Mesenchymal stem cell (in vitro differentiated cells and primary cell): ENCODE data around the gene CPS1.

Source experiments
- DNase-seq: peaks from one replicate; pipeline ENCODE4 v3.0.0-alpha.2; 2013
- H2AFZ ChIP-seq: one replicate; pipeline ENCODE4 v1.6.1; 2013; ENCODE audit warnings: low read depth, mild to moderate bottlenecking, control low read depth, inconsistent platforms, low read length, moderate library complexity
- H2AK5ac ChIP-seq: 2 replicates; pipeline ENCODE4 v1.6.1; 2013; ENCODE audit warnings: low read length, moderate library complexity, mild to moderate bottlenecking, inconsistent platforms; ENCODE audit not compliant: severe bottlenecking
- H2BK120ac ChIP-seq: one replicate; pipeline ENCODE4 v1.6.1; 2013; ENCODE audit warnings: low read depth, mild to moderate bottlenecking, inconsistent platforms, low read length, moderate library complexity
- H2BK12ac ChIP-seq, 2 experiments: one replicate each; pipeline ENCODE4 v1.6.1; 2013; ENCODE audit warnings: inconsistent platforms in 2 of 2, low read length in 2 of 2, mild to moderate bottlenecking in 2 of 2, moderate library complexity in 2 of 2, control low read depth in 1 of 2
- H2BK15ac ChIP-seq: one replicate; pipeline ENCODE4 v1.6.1; 2013; ENCODE audit warnings: mild to moderate bottlenecking, low read depth, inconsistent platforms; ENCODE audit not compliant: poor library complexity, severe bottlenecking
- H2BK5ac ChIP-seq: 2 replicates; pipeline ENCODE4 v1.6.1; 2013; ENCODE audit warnings: low read depth, mild to moderate bottlenecking, low read length, control low read depth, inconsistent platforms; ENCODE audit not compliant: poor library complexity, severe bottlenecking
- H3K14ac ChIP-seq, 2 experiments: one replicate each; pipeline ENCODE4 v1.6.1; 2013; ENCODE audit warnings: inconsistent platforms in 2 of 2, low read length in 2 of 2, control low read depth in 1 of 2, mild to moderate bottlenecking in 1 of 2, moderate library complexity in 1 of 2
- H3K18ac ChIP-seq, 2 experiments: one replicate each; pipeline ENCODE4 v1.6.1; 2013; ENCODE audit warnings: inconsistent platforms in 2 of 2, low read length in 2 of 2, control low read depth in 1 of 2, low read depth in 1 of 2, mild to moderate bottlenecking in 1 of 2
- H3K23ac ChIP-seq, 2 experiments: one replicate each; pipeline ENCODE4 v1.6.1; 2013; ENCODE audit warnings: inconsistent platforms in 2 of 2, low read length in 2 of 2, mild to moderate bottlenecking in 2 of 2, moderate library complexity in 2 of 2, control low read depth in 1 of 2
- H3K27ac ChIP-seq: 2 replicates; pipeline ENCODE4 v1.5.1; 2013; ENCODE audit warnings: mild to moderate bottlenecking, moderate library complexity, low read length, control low read depth, inconsistent platforms; ENCODE audit not compliant: poor library complexity, severe bottlenecking
- H3K27me3 ChIP-seq, 2 experiments: 2 replicates each; pipeline versions ENCODE4 v1.6.1 to v1.7.0; 2013; ENCODE audit warnings: low read length in 2 of 2, mild to moderate bottlenecking in 2 of 2, moderate library complexity in 2 of 2, control low read depth in 1 of 2, inconsistent platforms in 1 of 2; ENCODE audit not compliant: control insufficient read depth in 1 of 2, insufficient read depth in 1 of 2
- H3K36me3 ChIP-seq, 2 experiments: 2 replicates each; pipeline versions ENCODE4 v1.6.1 to v1.7.0; 2013; ENCODE audit warnings: low read length in 2 of 2, control low read depth in 1 of 2, inconsistent platforms in 1 of 2, low read depth in 1 of 2, mild to moderate bottlenecking in 1 of 2; ENCODE audit not compliant: insufficient read depth in 2 of 2, control insufficient read depth in 1 of 2
- H3K4ac ChIP-seq, 2 experiments: one replicate each; pipeline ENCODE4 v1.6.1; 2013; ENCODE audit warnings: inconsistent platforms in 2 of 2, low read length in 2 of 2, mild to moderate bottlenecking in 2 of 2, moderate library complexity in 2 of 2, control low read depth in 1 of 2, low read depth in 1 of 2
- H3K4me1 ChIP-seq: 2 replicates; pipeline ENCODE4 v1.6.1; 2013; ENCODE audit warnings: low read depth, low read length, control low read depth; ENCODE audit not compliant: control insufficient read depth, insufficient read depth
- H3K4me2 ChIP-seq: 2 replicates; pipeline ENCODE4 v1.6.1; 2013; ENCODE audit warnings: low read length, mild to moderate bottlenecking, inconsistent platforms; ENCODE audit not compliant: poor library complexity, severe bottlenecking
- H3K4me3 ChIP-seq, 2 experiments: 2 replicates each; pipeline versions ENCODE4 v1.5.1 to v1.7.0; 2013; ENCODE audit warnings: low read length in 2 of 2, mild to moderate bottlenecking in 2 of 2, control low read depth in 1 of 2, low read depth in 1 of 2; ENCODE audit not compliant: insufficient read depth in 1 of 2
- H3K79me1 ChIP-seq: replicated peaks from 2 replicates; pipeline ENCODE4 v1.6.1; 2013; ENCODE audit warnings: mild to moderate bottlenecking, control low read depth, low read length, inconsistent platforms; ENCODE audit not compliant: poor library complexity, severe bottlenecking
- H3K9ac ChIP-seq: 2 replicates; pipeline ENCODE4 v1.7.0; 2013; ENCODE audit warnings: mild to moderate bottlenecking, low read length, moderate library complexity
- H3K9me3 ChIP-seq: 2 replicates; pipeline ENCODE4 v1.7.0; 2013; ENCODE audit warnings: mild to moderate bottlenecking, low read length; ENCODE audit not compliant: control insufficient read depth
- H4K8ac ChIP-seq: one replicate; pipeline ENCODE4 v1.6.1; 2013; ENCODE audit warnings: inconsistent platforms, mild to moderate bottlenecking, low read length, moderate library complexity
- H4K91ac ChIP-seq: one replicate; pipeline ENCODE4 v1.6.1; 2013; ENCODE audit warnings: mild to moderate bottlenecking, low read length, inconsistent platforms
- WGBS: methylation state at CpG from one replicate; pipeline ENCODE4 v1.1.7; 2013; ENCODE audit warnings: mixed read lengths; 5-methylcytosine and 5-hydroxymethylcytosine counted together

The CPS1 gene

DNA sequence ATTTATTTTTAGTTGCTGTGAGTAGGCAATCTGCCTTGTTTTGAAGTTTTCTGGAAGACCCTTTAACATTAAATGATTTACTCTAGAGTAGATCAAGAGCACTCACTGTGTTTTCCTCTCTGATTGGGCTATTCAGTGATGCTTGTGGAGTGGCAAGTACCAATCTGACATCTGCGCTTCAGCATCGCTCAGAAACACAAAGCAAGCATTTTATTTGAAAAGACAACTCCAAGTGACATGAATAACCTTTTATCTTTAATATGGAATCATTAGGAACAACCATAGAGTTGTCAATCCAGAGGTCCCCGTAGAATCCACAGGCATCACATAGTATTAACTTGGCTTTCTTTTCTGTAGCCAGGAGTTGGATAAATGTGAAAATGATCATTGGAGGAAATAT is 114.7 kb downstream of the CPS1 start:
- Histone ChIP-seq H3K4ac (no peak overlapping the region), H4K91ac (no peak overlapping the region), H4K8ac (no peak overlapping the region), H3K14ac (no peak overlapping the region), H3K4me2 (no peak overlapping the region), H3K4me3 (no peak overlapping the region), H2AFZ (no peak overlapping the region), H3K23ac (no peak overlapping the region), H2BK12ac (no peak overlapping the region), H3K9me3 (no peaks in the 10 kb centered on the region), H3K27ac (no peak overlapping the region), H2BK15ac (no peak overlapping the region), H3K9ac (no peak overlapping the region), H3K27me3 (no peaks in the 10 kb centered on the region), H2BK120ac (no peak overlapping the region), H3K36me3 (no peaks in the 10 kb centered on the region), H2BK5ac (no peak overlapping the region), H3K4me1 (no peaks in the 10 kb centered on the region), H2AK5ac (no peak overlapping the region), H3K79me1 (no peaks in the 10 kb centered on the region), H3K18ac (no peak overlapping the region)
- no peak for DNase-seq
- 100% methylated on average over 2 of the region's 3 CpGs for WGBS

DNA sequence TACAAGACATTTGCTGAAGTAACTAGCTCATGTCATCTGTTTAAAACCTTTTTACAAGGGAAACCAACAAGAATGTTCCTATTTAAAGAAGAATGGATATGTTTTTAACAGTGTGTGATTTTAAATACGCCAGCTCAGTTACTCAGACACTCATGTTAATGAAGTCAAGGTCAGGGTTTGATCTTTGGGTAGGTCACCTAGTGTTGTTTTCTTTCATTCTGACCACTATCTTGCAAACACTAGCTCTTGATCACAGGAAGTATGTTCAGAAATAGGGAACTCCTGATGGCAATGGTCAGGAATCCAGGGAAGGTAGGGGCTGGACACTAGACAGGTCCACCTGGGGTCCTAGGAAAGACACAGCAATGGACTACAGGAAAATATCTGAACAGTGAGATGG is 116.7 kb downstream of the CPS1 start:
- Histone ChIP-seq H3K4me2 (no peak overlapping the region), H2BK15ac (no peak overlapping the region), H2BK5ac (no peak overlapping the region), H3K9me3 (no peaks in the 10 kb centered on the region), H3K4me1 (no peaks in the 10 kb centered on the region), H3K4ac (no peak overlapping the region), H2BK120ac (no peak overlapping the region), H3K27me3 (no peaks in the 10 kb centered on the region), H3K4me3 (no peak overlapping the region), H4K8ac (no peak overlapping the region), H3K79me1 (no peaks in the 10 kb centered on the region), H3K14ac (no peak overlapping the region), H2AFZ (no peak overlapping the region), H3K27ac (no peak overlapping the region), H4K91ac (no peak overlapping the region), H2AK5ac (no peak overlapping the region), H3K36me3 (no peaks in the 10 kb centered on the region), H3K9ac (no peak overlapping the region), H3K23ac (no peak overlapping the region), H2BK12ac (no peak overlapping the region), H3K18ac (no peak overlapping the region)
- 100% methylated on average over 1 of the region's 1 CpG for WGBS
- DNase-seq: no peak

DNA sequence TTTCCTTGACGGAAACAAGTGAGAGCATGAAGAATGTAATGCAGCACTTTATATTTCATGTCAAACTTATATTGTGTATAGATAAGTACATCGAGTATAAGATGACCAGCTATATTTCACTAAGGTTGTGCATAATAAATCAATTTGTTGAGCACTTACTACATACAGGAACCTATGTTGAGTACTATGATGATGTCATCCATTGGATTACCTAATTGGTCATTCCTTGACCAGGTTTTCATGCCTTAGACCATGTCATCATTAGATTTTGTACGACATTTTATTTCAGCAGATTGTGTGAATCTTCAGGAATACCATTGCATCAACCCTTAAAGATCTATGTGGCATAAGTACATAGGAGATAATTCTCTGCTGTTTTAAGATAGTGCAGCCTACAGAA is 119.7 kb downstream of the CPS1 start:
- Histone ChIP-seq H2BK12ac (no peak overlapping the region), H2BK5ac (no peak overlapping the region), H3K27me3 (no peaks in the 10 kb centered on the region), H3K9me3 (no peaks in the 10 kb centered on the region), H2AFZ (no peak overlapping the region), H3K4me1 (no peaks in the 10 kb centered on the region), H3K18ac (no peak overlapping the region), H3K23ac (no peak overlapping the region), H2AK5ac (no peak overlapping the region), H2BK120ac (no peak overlapping the region), H3K9ac (no peak overlapping the region), H3K14ac (no peak overlapping the region), H3K79me1 (no peaks in the 10 kb centered on the region), H3K27ac (no peak overlapping the region), H2BK15ac (no peak overlapping the region), H3K4ac (no peak overlapping the region), H3K4me3 (no peak overlapping the region), H3K36me3 (no peaks in the 10 kb centered on the region), H4K8ac (no peak overlapping the region), H3K4me2 (no peak overlapping the region), H4K91ac (no peak overlapping the region)
- no peak for DNase-seq
- 100% methylated on average over 2 of the region's 3 CpGs for WGBS

DNA sequence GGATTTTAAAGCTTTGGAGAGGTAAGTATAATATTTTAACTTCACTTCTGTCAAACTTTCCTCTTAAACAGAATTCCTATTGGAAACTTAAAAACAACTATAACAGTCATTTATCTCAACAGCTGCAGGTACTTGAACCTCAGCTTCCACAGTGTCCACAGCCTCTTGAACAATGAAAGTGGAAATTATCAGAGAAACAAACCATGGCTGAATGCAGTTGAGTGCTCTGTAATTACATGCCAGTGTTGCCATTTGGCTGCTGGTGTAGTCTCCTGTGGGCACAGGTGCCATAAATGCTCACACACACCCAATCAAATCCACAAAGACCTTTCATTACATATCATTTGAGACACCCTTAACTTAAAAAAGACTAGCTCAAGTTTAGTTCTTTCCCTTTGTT is 125.1 kb downstream of the CPS1 start:
- no peak overlapping the region for H2BK120ac ChIP-seq
- no peak overlapping the region for H3K4ac ChIP-seq
- no peaks in the 10 kb centered on the region for H3K79me1 ChIP-seq
- no peak overlapping the region for H3K23ac ChIP-seq
- no peak overlapping the region for H2AFZ ChIP-seq
- no peak overlapping the region for H2BK5ac ChIP-seq
- H2BK15ac ChIP-seq: no peak overlapping the region
- H3K4me3 ChIP-seq: no peak overlapping the region
- H4K91ac ChIP-seq: no peak overlapping the region
- H2BK12ac ChIP-seq: no peak overlapping the region
- H3K18ac ChIP-seq: no peak overlapping the region
- H3K4me1 ChIP-seq: no peaks in the 10 kb centered on the region
- no peaks in the 10 kb centered on the region for H3K27me3 ChIP-seq
- no peak overlapping the region for H3K4me2 ChIP-seq
- no peaks in the 10 kb centered on the region for H3K9me3 ChIP-seq
- no peaks in the 10 kb centered on the region for H3K36me3 ChIP-seq
- DNase-seq: no peak
- no peak overlapping the region for H3K14ac ChIP-seq
- no peak overlapping the region for H2AK5ac ChIP-seq
- no peak overlapping the region for H4K8ac ChIP-seq
- H3K27ac ChIP-seq: no peak overlapping the region
- H3K9ac ChIP-seq: no peak overlapping the region
